ENCODE results near the gene PROKR1.

The PROKR1 gene

DNA sequence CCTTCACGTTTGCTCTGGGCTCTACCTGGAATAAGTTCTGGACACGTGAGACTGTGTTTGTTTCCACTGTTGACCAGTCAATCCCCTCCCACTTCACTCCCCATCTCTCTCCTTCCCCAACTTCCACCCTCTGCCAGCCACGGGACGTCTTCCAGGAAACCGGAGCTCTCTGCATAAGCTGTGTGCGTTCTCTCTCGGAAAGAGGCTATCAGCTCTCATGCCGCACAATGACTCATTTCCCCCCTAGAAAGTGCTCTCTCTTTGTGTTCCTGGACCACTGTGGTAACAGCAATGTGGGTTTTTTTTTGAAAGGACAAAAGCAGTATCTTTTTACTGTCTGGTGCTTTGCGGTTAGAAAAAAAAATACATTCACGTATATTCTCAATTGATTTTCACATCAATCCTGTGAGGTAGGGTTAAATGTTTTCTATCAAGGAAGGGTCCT is 10.2 kb downstream of the PROKR1 start:
- Histone ChIP-seq H3K4me1 (ENCODE audit: insufficient read depth, insufficient read length) (peaks cover 2% of the 10 kb centered on the region), H3K9me3 (ENCODE audit: insufficient read depth, low read length) (no peaks in the 10 kb centered on the region), H3K4me3 (ENCODE audit: insufficient read length, low read depth) (no peak overlapping the region), H3K36me3 (ENCODE audit: insufficient read depth, insufficient read length, low read length) (no peaks in the 10 kb centered on the region), H3K27me3 (ENCODE audit: insufficient read depth, insufficient read length) (no peaks in the 10 kb centered on the region), H3K9ac (ENCODE audit: insufficient read length, low read depth) (no peak overlapping the region)
- TF ChIP-seq YY1 (IDR thresholded peaks at IDR 0.05; ENCODE audit: insufficient read depth, insufficient read length): no peak
- no peak for TF ChIP-seq SUZ12 (IDR thresholded peaks at IDR 0.05; ENCODE audit: extremely low read depth, insufficient read depth, insufficient read length)
- TF ChIP-seq ZNF274 (IDR thresholded peaks at IDR 0.05; ENCODE audit: low read depth, low read length): no peak
- DNase-seq (ENCODE audit: low read depth, low spot score): peak; percentile 18

DNA sequence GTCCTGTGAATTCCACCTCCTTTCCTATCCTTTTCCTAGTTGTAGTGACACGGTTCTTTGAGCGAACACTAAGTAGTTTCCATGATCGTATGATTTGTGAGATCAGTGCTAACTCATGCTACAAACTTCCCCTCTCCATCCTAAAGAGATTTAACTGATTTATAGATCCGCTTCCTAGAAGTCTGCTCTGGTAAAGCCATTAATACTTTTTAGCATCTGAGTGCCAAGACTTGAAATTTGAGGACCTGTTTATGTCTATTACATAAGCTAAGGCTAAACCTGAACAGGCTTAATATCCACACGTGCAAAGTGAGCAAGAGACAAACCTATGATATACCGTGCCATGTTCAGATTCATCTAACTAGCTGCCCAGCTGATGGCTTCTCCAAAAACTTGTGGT is 14.9 kb downstream of the PROKR1 start:
- H3K4me3 ChIP-seq (ENCODE audit: insufficient read length, low read depth): no peak overlapping the region

DNA sequence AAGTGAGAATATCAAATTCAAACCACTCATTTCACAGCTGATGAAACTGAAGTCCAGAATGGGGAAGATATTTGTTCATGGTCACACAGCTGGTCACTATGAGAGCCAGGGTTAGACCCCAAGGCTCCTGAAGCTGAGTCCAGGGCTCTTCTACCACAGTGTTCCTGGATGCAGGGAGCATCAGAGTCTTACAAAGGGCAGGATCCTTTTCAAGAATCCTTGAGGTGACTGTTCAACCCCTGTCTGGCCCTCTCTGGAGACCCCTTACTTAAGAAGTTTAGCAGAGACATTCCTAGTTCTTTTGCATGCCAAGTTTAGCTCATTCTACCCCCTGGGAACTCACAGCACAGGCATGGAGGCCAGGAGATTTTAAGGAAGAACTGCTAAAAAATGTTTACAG is 15.7 kb downstream of the PROKR1 start:
- no peak overlapping the region for H3K9ac ChIP-seq (ENCODE audit: insufficient read length, low read depth)
- no peaks in the 10 kb centered on the region for H3K4me1 ChIP-seq (ENCODE audit: insufficient read depth, insufficient read length)
- TF ChIP-seq ZNF274 (IDR thresholded peaks at IDR 0.05; ENCODE audit: low read depth, low read length) (no peak), YY1 (IDR thresholded peaks at IDR 0.05; ENCODE audit: insufficient read depth, insufficient read length) (no peak), SUZ12 (IDR thresholded peaks at IDR 0.05; ENCODE audit: extremely low read depth, insufficient read depth, insufficient read length) (no peak)
- H3K9me3 ChIP-seq (ENCODE audit: insufficient read depth, low read length): no peaks in the 10 kb centered on the region
- DNase-seq (ENCODE audit: low read depth, low spot score): no peak
- H3K27me3 ChIP-seq (ENCODE audit: insufficient read depth, insufficient read length): no peaks in the 10 kb centered on the region
- no peaks in the 10 kb centered on the region for H3K36me3 ChIP-seq (ENCODE audit: insufficient read depth, insufficient read length, low read length)
- no peak overlapping the region for H3K4me3 ChIP-seq (ENCODE audit: insufficient read length, low read depth)

More for the DNA sequence above, 14.9 kb downstream of the PROKR1 start:
- no peak overlapping the region for H3K9ac ChIP-seq (ENCODE audit: insufficient read length, low read depth)
- DNase-seq (ENCODE audit: low read depth, low spot score): no peak
- H3K4me1 ChIP-seq (ENCODE audit: insufficient read depth, insufficient read length): no peaks in the 10 kb centered on the region
- H3K9me3 ChIP-seq (ENCODE audit: insufficient read depth, low read length): no peaks in the 10 kb centered on the region
- H3K36me3 ChIP-seq (ENCODE audit: insufficient read depth, insufficient read length, low read length): no peaks in the 10 kb centered on the region
- TF ChIP-seq ZNF274 (IDR thresholded peaks at IDR 0.05; ENCODE audit: low read depth, low read length) (no peak), YY1 (IDR thresholded peaks at IDR 0.05; ENCODE audit: insufficient read depth, insufficient read length) (no peak), SUZ12 (IDR thresholded peaks at IDR 0.05; ENCODE audit: extremely low read depth, insufficient read depth, insufficient read length) (no peak)
- H3K27me3 ChIP-seq (ENCODE audit: insufficient read depth, insufficient read length): no peaks in the 10 kb centered on the region

DNA sequence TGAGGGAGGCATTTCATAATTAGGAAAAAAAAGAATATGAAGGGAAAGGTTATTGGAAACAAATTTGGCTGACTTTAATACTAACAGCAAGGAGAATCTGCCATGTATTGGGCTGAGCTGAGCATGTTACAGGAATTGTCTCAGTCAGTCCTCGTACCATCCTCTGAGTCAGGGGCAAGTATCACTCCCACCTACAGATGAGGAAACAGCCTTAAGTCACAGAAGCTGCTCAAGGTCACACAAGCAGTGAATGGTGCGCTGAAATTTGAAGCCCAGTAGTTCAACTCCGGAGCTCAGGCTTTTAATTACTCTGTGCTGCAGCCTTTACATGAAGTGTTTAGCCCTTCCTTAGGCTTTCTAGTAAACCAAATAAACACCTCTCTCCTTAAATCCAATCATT is 17.3 kb downstream of the PROKR1 start:
- no peak for DNase-seq (ENCODE audit: low read depth, low spot score)
- no peak for TF ChIP-seq ZNF274 (IDR thresholded peaks at IDR 0.05; ENCODE audit: low read depth, low read length)
- TF ChIP-seq YY1 (IDR thresholded peaks at IDR 0.05; ENCODE audit: insufficient read depth, insufficient read length): no peak
- TF ChIP-seq SUZ12 (IDR thresholded peaks at IDR 0.05; ENCODE audit: extremely low read depth, insufficient read depth, insufficient read length): no peak
- H3K9me3 ChIP-seq (ENCODE audit: insufficient read depth, low read length): no peaks in the 10 kb centered on the region
- H3K36me3 ChIP-seq (ENCODE audit: insufficient read depth, insufficient read length, low read length): no peaks in the 10 kb centered on the region
- no peak overlapping the region for H3K4me3 ChIP-seq (ENCODE audit: insufficient read length, low read depth)
- H3K9ac ChIP-seq (ENCODE audit: insufficient read length, low read depth): no peak overlapping the region
- no peaks in the 10 kb centered on the region for H3K4me1 ChIP-seq (ENCODE audit: insufficient read depth, insufficient read length)
- no peaks in the 10 kb centered on the region for H3K27me3 ChIP-seq (ENCODE audit: insufficient read depth, insufficient read length)

DNA sequence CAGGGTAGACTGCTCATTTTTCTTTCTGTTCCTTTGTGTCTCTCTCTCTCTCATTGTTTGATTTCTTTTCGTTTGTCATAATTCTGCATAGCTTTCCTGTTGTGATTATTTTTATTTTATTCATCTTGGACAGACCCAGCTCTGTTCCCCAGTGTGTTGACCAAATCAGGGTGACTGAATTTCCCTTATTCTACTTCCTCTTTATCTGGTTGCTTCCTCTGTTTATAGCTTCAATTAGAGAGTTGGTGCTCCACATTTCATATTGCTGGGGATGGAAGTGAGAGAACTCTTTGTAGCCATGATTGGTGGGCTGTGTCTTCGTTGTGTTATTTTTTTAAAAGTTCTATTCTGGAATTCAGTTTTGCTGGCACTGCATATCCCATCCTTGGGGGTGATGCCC is 19.1 kb downstream of the PROKR1 start:
- Histone ChIP-seq H3K4me3 (ENCODE audit: insufficient read length, low read depth) (no peak overlapping the region), H3K9ac (ENCODE audit: insufficient read length, low read depth) (no peak overlapping the region)

DNA sequence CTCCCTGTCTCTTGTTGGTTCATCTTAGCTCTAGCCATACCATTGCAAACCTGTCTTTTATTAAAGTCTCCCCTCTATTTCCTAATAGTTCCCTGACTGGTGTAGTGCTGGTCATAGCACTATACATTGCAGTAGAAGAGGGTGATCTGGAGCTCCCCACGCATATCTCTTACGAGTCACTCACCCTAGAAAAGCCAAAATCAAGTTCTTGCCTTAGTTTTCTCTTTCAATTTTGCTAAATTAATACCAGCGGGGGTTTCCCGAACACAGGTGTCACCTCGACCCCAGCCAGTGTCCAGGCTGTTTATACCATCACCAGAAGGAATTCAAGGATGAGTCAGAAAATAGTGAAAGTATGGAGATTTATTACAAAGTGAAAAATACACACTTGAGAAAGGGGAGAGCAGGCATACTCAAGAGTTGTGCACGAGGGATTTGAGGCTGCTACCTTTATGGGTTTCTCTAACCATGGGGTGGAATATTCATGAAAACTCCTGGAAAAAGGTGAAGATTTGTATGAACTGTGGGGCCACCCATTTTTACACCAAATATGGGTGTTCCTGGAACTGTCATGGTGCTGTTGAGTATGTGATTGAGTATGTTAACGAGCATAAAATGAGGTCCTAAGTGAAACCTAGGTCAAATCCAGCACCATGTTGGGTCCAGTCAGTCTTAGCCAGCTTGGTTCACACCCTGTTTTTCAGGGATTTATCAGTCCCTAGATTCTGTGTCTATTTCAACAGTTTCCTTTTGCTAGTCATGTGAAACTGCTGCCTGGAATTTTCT is 20.2 kb downstream of the PROKR1 start:
- H3K4me1 ChIP-seq (ENCODE audit: insufficient read depth, insufficient read length): no peaks in the 10 kb centered on the region
- no peak for DNase-seq (ENCODE audit: low read depth, low spot score)
- no peaks in the 10 kb centered on the region for H3K27me3 ChIP-seq (ENCODE audit: insufficient read depth, insufficient read length)
- H3K36me3 ChIP-seq (ENCODE audit: insufficient read depth, insufficient read length, low read length): no peaks in the 10 kb centered on the region
- H3K4me3 ChIP-seq (ENCODE audit: insufficient read length, low read depth): no peak overlapping the region
- no peak overlapping the region for H3K9ac ChIP-seq (ENCODE audit: insufficient read length, low read depth)
- H3K9me3 ChIP-seq (ENCODE audit: insufficient read depth, low read length): peaks cover 10% of the 10 kb centered on the region; the same call in 1 of the 2 replicates
- no peak for TF ChIP-seq YY1 (IDR thresholded peaks at IDR 0.05; ENCODE audit: insufficient read depth, insufficient read length)
- TF ChIP-seq ZNF274 (IDR thresholded peaks at IDR 0.05; ENCODE audit: low read depth, low read length): no peak
- TF ChIP-seq SUZ12 (IDR thresholded peaks at IDR 0.05; ENCODE audit: extremely low read depth, insufficient read depth, insufficient read length): no peak

More for the DNA sequence above, 19.1 kb downstream of the PROKR1 start:
- peaks cover 7% of the 10 kb centered on the region; the same call in 1 of the 2 replicates for H3K9me3 ChIP-seq (ENCODE audit: insufficient read depth, low read length)
- no peak for DNase-seq (ENCODE audit: low read depth, low spot score)
- no peaks in the 10 kb centered on the region for H3K4me1 ChIP-seq (ENCODE audit: insufficient read depth, insufficient read length)
- no peaks in the 10 kb centered on the region for H3K27me3 ChIP-seq (ENCODE audit: insufficient read depth, insufficient read length)
- no peaks in the 10 kb centered on the region for H3K36me3 ChIP-seq (ENCODE audit: insufficient read depth, insufficient read length, low read length)
- TF ChIP-seq ZNF274 (IDR thresholded peaks at IDR 0.05; ENCODE audit: low read depth, low read length) (no peak), YY1 (IDR thresholded peaks at IDR 0.05; ENCODE audit: insufficient read depth, insufficient read length) (no peak), SUZ12 (IDR thresholded peaks at IDR 0.05; ENCODE audit: extremely low read depth, insufficient read depth, insufficient read length) (no peak)

DNA sequence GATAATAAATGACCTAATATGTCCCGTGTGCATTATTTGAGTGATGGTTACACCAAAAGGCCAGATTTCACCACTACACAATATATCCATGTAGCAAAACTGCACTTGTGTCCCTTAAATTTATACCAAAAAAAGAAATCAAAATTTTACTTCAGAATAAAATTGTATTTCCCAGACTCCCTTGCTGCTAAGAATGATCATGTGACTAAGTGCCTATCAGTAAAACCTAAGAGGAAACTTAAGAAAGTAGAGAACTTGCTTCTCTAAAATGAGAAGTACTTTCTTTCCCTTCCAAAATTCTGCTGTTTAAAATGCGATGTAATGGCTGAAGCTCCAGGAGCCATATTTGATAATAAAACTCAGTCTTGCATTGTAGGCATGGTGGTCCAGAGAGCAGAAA is 24.0 kb downstream of the PROKR1 start:
- H3K36me3 ChIP-seq (ENCODE audit: insufficient read depth, insufficient read length, low read length): no peaks in the 10 kb centered on the region
- H3K27me3 ChIP-seq (ENCODE audit: insufficient read depth, insufficient read length): no peaks in the 10 kb centered on the region
- no peak overlapping the region for H3K9ac ChIP-seq (ENCODE audit: insufficient read length, low read depth)
- H3K9me3 ChIP-seq (ENCODE audit: insufficient read depth, low read length): peaks cover 16% of the 10 kb centered on the region; the same call in 1 of the 2 replicates
- DNase-seq (ENCODE audit: low read depth, low spot score): no peak
- TF ChIP-seq SUZ12 (IDR thresholded peaks at IDR 0.05; ENCODE audit: extremely low read depth, insufficient read depth, insufficient read length) (no peak), ZNF274 (IDR thresholded peaks at IDR 0.05; ENCODE audit: low read depth, low read length) (no peak), YY1 (IDR thresholded peaks at IDR 0.05; ENCODE audit: insufficient read depth, insufficient read length) (no peak)
- H3K4me1 ChIP-seq (ENCODE audit: insufficient read depth, insufficient read length): no peaks in the 10 kb centered on the region
- no peak overlapping the region for H3K4me3 ChIP-seq (ENCODE audit: insufficient read length, low read depth)

Data from NT2/D1 (cell line).